Lung (tissue), 12 donors: Measurements from ENCODE around the gene SNX9. TPM values are rescaled to one million over a fixed set of nuclear protein-coding genes. Genes with fewer than 3 reads are reported as not detected.
A peak's percentile ranks its signal among the peaks of the same experiment; 100 is the strongest.

Experiments used
- ATAC-seq: fragments of 200-7000 bp; cut with Tn5 transposase; one replicate; pipeline ENCODE4 v1.9.1; 2020; ENCODE audit warnings: moderate number of reproducible peaks; ENCODE audit not compliant: insufficient read depth, low FRiP score
- DNase-seq, 3 donors: peaks; one replicate each; pipeline ENCODE4 v3.0.0-alpha.2; 2013 to 2017
- H3K27ac ChIP-seq, 2 donors: one replicate each; pipeline ENCODE4 v1.5.1; 2013; ENCODE audit warnings: mild to moderate bottlenecking in 2 of 2, moderate library complexity in 2 of 2, control low read depth in 1 of 2, inconsistent platforms in 1 of 2, low read depth in 1 of 2, low read length in 1 of 2
- H3K27me3 ChIP-seq, 3 donors: one replicate each; pipeline ENCODE4 v1.5.1; 2013; ENCODE audit warnings: low read length in 2 of 3; ENCODE audit not compliant: control insufficient read depth in 3 of 3, insufficient read depth in 3 of 3
- H3K36me3 ChIP-seq, 4 donors: one replicate each; pipeline ENCODE4 v1.5.1; 2013; ENCODE audit warnings: low read length in 4 of 4, mild to moderate bottlenecking in 1 of 4, moderate library complexity in 1 of 4; ENCODE audit not compliant: control insufficient read depth in 4 of 4, insufficient read depth in 4 of 4
- H3K4me1 ChIP-seq, 5 donors: one replicate each; pipeline ENCODE4 v1.5.1; 2013; ENCODE audit warnings: low read length in 5 of 5, mild to moderate bottlenecking in 2 of 5, moderate library complexity in 1 of 5; ENCODE audit not compliant: control insufficient read depth in 5 of 5, insufficient read depth in 5 of 5
- H3K4me3 ChIP-seq: one replicate; pipeline ENCODE4 v1.5.1; 2013; ENCODE audit warnings: mild to moderate bottlenecking, control low read depth, moderate library complexity
- H3K9ac ChIP-seq, 2 donors: one replicate each; pipeline ENCODE4 v1.5.1; 2013; ENCODE audit warnings: low read length in 2 of 2, control low read depth in 1 of 2; ENCODE audit not compliant: insufficient read depth in 1 of 2
- H3K9me3 ChIP-seq, 4 donors: one replicate each; pipeline ENCODE4 v1.5.1; 2013; ENCODE audit warnings: low read length in 3 of 4, mild to moderate bottlenecking in 1 of 4, moderate library complexity in 1 of 4; ENCODE audit not compliant: control insufficient read depth in 4 of 4, insufficient read depth in 3 of 4
- WGBS, 2 donors: extraction: QIAGEN DNeasy Blood & Tissue Kit; methylation state at CpG; one replicate each; pipeline ENCODE4 v1.1.7; 2013; 5-methylcytosine and 5-hydroxymethylcytosine counted together
- polyA plus RNA-seq, 2 donors: library from polyadenylated mRNA; stranded (reverse); fragments of 200-250 nt; gene quantifications; one replicate each; pipeline ENCODE4 v1.2.1, GENCODE V29; 2013
- total RNA-seq, 2 donors: library from RNA; depleted of rRNA in 1 of 2; stranded (reverse); fragments of >200 nt in 1 of 2; gene quantifications; one replicate each; pipeline ENCODE4 v1.2.1, GENCODE V29; 2014 to 2021
- TF ChIP-seq, protein P1 (sequence below): IDR thresholded peaks from 2 replicates; pipeline ENCODE4 v1.5.1; 2012; ENCODE audit warnings: mild to moderate bottlenecking; ENCODE audit errors: control extremely low read depth, extremely low read depth
- donor health status: control.
- donor health status: control.
- donor health status: Bipolar disorder and iron deficiency.
- donor health status: healthy.
- donor health status: DM: yes; HTN: yes; CAD: no.

The SNX9 gene
- total and polyA plus RNA-seq, 4 donors: 13.8 to 35.0 (median 23.8) TPM

DNA sequence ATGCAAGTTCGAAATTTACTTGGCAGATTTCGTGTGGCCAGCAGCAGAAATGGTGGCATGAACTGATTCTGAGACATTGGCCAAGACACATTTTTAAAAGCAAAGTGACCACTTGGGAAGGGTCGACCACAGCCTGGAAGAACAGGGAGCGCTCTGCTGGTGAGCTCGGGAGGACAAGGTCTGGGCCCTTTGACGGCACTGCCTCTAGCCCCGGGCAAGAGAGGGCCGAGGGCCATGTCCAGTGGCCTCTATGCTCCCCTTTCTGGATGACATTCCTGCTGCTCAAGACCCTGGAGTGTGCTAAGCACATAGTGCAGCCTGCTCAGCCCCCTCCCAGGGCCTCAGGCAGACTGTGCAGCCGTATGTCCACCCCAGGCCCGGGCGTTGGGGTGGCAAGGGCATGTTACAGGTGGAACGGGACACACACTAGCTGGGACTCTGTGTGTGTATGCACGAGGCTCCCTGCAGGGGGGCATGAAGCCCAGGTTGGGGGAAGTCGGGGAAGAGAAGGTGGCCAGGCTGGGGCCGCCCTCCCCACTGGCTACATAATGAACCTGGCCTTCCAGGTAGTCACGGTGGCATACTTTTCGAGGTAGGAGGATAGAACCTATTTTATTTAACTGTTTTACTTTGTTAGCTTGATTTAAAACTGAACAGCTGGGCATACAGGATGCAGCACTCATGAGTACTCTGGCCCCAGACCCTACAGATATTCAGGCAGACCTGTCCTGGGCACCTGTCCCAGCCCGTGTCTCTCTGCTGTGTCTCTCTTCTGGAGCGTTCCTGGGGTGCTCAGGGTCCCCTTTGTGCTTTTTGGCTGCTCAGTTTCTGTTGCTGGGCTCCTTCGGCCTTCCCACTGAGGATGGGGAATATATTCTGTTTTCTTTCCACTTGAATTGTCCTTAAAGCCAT is 165.0 kb downstream of the SNX9 start:
- TF ChIP-seq, protein P1, sequence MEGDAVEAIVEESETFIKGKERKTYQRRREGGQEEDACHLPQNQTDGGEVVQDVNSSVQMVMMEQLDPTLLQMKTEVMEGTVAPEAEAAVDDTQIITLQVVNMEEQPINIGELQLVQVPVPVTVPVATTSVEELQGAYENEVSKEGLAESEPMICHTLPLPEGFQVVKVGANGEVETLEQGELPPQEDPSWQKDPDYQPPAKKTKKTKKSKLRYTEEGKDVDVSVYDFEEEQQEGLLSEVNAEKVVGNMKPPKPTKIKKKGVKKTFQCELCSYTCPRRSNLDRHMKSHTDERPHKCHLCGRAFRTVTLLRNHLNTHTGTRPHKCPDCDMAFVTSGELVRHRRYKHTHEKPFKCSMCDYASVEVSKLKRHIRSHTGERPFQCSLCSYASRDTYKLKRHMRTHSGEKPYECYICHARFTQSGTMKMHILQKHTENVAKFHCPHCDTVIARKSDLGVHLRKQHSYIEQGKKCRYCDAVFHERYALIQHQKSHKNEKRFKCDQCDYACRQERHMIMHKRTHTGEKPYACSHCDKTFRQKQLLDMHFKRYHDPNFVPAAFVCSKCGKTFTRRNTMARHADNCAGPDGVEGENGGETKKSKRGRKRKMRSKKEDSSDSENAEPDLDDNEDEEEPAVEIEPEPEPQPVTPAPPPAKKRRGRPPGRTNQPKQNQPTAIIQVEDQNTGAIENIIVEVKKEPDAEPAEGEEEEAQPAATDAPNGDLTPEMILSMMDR: no peak
- WGBS, 2 donors: 95 to 96% methylated on average over 20 of the region's 20 CpGs
- ATAC-seq (no peak), DNase-seq (no peak)
- H3K9me3 ChIP-seq: no peaks in the 10 kb centered on the region
- H3K27me3 ChIP-seq: no peaks in the 10 kb centered on the region
- peaks cover 0 to 18% (median 11%) of the 10 kb centered on the region in 5 donors for H3K4me1 ChIP-seq
- no peak overlapping the region for H3K27ac ChIP-seq
- no peaks in the 10 kb centered on the region for H3K36me3 ChIP-seq
- no peak overlapping the region for H3K9ac ChIP-seq
- no peak overlapping the region for H3K4me3 ChIP-seq

DNA sequence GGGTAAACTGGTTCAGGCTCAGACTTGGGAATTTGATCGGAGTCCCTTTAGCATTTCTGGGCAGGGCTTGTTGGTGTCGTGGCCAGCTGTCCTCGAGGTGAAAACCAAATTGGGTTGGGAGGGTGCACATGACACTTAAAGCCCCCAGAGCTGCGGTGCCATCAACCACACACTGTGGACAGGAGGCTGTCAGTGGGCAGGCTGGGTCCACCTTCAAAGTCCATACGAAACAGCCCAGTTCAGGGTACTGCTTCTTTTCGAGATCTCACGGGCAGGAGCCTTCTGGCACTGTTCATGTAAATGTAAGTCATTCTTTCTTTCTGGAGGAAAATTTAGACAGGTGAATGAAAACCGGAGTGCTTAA is 165.6 kb downstream of the SNX9 start:
- Histone ChIP-seq H3K27me3 (no peaks in the 10 kb centered on the region), H3K4me1 (peaks cover 0 to 18% (median 11%) of the 10 kb centered on the region in 5 donors), H3K4me3 (no peak overlapping the region), H3K36me3 (no peaks in the 10 kb centered on the region), H3K9ac (no peak overlapping the region), H3K27ac (no peak overlapping the region), H3K9me3 (no peaks in the 10 kb centered on the region)
- 79 to 86% methylated on average over 8 of the region's 8 CpGs for WGBS, 2 donors
- ATAC-seq (no peak), DNase-seq (no peak)
- TF ChIP-seq, protein P1: no peak

- no peak overlapping the region for H3K4me3 ChIP-seq
- WGBS, 2 donors: 48 to 77% methylated on average over 19 to 22 of the region's 22 CpGs
Measured at GRCh38 chr6:157989541-157990289, 166.7 kb downstream of the SNX9 start.

More at GRCh38 chr6:157989541-157990289, 166.7 kb downstream of the SNX9 start:
- Histone ChIP-seq H3K27me3 (no peaks in the 10 kb centered on the region), H3K4me1 (peaks cover 0 to 18% (median 11%) of the 10 kb centered on the region in 5 donors), H3K36me3 (no peaks in the 10 kb centered on the region), H3K9me3 (no peaks in the 10 kb centered on the region), H3K27ac (peak overlapping the region in 1 of 2 donors; percentile 41), H3K9ac (no peak overlapping the region)
- no peak for ATAC-seq
- TF ChIP-seq, protein P1: no peak
- DNase-seq: no peak
